Activated CD4-positive, alpha-beta T cell treated with anti-CD3 and anti-CD28 coated beads for 24 hours (primary cell): ENCODE data around the gene ANXA6.
"Not testable (repeated sequence)": the region's sequence is repeated elsewhere in the genome, so short reads cannot be mapped to it uniquely, and the experiment has no call there.

Experiments used
- DNase-seq, 2 donors: peaks; one replicate each; pipeline ENCODE4 v3.0.0-alpha.2; 2020; ENCODE audit warnings: low read depth in 2 of 2

ANXA6 gene

GRCh38 chr5:151181818-151182523 is 24.4 kb upstream of the ANXA6 start:
- no peak for DNase-seq

- DNase-seq: no peak
These were observed 22.7 kb upstream of the ANXA6 start for GRCh38 chr5:151180291-151180690.

DNA sequence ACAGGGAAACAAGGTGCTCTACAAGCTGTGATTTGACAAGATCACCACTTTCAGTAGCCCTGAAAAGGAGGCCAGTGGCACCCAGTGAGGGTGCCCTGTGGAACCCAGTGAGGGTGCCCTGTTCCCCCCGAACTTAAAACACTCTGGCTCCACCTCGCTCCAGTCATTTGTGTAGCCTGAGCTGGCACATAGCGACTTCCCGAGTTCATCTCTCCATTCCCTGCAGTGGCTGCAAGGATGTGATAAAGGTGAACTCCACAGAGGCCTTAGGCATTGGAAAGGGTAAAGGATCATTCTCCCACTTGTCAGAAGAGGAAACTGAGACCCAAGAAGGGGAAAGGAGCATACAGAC is 21.9 kb upstream of the ANXA6 start:
- no peak for DNase-seq

DNA sequence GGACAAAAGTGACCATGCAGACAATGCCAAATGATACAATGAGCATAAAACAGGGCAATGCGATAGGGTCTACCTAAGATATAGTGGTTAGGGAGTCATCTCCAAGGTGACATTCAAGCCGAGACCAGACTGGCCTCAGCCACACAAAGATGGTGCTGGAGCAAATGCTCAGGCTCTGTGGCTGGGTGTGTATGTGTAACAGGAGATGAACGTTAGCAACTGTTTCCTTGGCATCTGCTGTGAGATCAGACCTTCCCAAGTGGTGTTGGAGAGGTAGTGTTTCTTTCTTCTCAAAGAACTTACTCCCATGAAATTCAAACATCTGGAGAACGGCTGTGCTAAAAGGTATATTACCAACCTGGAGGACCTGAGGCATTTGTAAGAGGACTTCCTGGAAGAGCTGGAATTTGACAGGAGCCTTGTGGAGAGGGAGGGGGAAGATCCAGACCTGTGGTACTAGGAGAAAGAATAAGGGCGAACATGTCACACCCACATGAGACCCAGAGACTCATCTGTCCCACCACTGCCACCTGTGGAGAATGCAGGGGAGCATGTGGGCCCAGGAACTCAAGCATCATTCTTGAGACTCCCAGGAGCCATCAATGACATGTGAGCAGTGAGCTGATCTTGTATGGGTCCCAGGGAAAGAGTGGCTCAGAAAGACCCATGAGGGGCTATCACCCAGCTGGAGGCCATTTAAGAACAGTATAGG is 21.4 kb upstream of the ANXA6 start:
- no peak for DNase-seq

- DNase-seq: no peak
These were observed 20.8 kb upstream of the ANXA6 start for GRCh38 chr5:151178372-151178771.

DNA sequence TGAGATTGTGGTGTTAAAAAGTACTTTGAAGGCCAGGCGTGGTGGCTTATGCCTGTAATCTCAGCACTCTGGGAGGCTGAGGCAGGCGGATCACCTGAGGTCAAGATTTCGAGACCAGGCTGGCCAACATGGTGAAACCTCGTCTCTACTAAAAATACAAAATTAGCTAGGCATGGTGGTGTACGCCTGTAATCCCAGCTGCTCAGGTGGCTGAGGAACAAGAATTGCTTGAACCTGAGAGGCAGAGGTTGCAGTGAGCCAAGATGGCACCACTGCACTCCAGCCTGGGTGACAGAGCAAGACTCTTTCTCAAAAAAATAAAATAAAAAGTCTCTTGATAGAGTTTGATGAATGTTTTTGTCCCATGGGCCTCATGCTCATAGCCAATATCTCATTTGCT is 18.7 kb upstream of the ANXA6 start:
- not testable (repeated sequence) for DNase-seq

GRCh38 chr5:151174612-151175101 is 17.1 kb upstream of the ANXA6 start:
- no peak for DNase-seq

DNA sequence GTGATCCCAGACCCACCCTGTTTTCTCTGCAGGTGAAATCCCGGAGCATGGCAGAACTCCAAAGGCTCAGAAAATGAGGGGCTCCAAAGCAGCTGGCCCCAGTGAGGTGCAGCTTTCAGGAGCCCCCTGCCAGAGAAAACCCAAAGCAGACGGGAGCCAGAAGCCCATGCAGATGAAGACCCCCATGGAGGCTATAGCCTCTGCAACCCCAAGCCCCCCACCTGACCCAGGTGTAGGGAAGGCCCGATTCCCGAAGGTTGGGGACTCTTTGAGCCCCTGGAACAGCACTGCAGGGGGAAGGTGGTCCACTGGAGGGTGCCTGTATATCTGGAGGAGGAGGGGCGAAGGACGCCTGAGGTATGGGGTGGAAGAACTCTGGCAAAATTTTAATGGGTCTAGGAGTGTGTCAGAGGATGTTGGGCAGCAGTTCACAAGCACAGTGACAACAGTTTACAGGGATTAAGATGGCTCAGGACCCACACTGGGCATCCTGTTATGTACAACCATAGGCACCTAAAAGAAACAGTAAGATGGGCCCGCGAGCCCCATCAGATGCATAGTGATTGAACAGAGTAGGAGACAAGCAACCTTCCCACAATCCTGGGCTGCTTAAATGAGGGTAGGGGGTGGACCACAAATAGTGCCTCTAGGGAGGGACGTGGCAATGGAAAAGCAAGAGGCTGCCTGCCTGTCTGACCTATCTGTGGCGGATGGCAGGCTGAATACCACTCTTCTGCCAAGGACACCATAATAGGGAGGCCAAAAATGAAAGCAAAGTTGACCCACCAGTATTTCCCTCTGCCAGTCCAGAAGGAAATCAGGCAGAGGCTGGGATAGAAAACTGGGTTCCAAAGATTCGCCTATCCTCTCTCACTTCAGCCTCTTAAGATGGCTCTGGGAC is 16.4 kb upstream of the ANXA6 start:
- no peak for DNase-seq

GRCh38 chr5:151171529-151171928 is 13.9 kb upstream of the ANXA6 start:
- DNase-seq: no peak

DNA sequence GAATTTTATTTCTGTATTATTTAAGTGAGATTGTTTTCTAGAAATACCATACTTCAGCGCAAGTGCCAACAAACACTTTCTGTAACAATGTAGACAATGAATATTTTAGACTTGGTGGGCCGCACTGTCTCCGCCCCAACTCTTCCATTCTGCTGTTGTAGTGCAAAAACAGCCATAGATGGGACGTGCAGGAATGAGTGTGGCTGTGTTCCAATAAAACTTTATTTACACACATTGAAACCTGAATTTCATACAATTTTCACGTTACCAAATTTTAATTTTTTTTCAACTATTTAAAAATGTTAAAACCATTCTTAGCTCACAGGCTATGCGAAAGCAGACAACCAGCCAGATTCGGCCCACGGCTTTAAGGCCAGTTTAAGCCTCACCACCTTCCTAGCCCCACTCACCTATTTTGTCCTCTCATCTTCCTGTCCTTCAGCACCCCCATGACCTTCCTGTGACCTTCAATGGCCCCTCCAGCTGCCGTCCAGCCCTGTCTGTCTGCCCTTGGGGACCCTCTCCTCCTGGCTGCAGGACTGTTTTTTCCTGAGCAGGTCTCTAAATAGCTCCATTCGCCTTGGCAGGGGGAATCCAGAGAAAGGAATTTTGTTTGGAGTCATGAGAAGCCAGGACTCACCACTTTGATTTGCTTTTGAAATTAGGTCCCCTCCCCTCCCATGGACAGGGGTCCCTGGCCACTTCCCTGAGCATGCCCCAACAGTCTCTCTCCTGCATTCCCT is 11.2 kb upstream of the ANXA6 start:
- no peak for DNase-seq

- DNase-seq: no peak
These were observed 9.4 kb upstream of the ANXA6 start for GRCh38 chr5:151167022-151167421.

- peak; percentile 64 to 70 for DNase-seq
These were observed 7.3 kb upstream of the ANXA6 start for GRCh38 chr5:151164687-151165392.

GRCh38 chr5:151162776-151163175 is 5.2 kb upstream of the ANXA6 start:
- DNase-seq: no peak

DNA sequence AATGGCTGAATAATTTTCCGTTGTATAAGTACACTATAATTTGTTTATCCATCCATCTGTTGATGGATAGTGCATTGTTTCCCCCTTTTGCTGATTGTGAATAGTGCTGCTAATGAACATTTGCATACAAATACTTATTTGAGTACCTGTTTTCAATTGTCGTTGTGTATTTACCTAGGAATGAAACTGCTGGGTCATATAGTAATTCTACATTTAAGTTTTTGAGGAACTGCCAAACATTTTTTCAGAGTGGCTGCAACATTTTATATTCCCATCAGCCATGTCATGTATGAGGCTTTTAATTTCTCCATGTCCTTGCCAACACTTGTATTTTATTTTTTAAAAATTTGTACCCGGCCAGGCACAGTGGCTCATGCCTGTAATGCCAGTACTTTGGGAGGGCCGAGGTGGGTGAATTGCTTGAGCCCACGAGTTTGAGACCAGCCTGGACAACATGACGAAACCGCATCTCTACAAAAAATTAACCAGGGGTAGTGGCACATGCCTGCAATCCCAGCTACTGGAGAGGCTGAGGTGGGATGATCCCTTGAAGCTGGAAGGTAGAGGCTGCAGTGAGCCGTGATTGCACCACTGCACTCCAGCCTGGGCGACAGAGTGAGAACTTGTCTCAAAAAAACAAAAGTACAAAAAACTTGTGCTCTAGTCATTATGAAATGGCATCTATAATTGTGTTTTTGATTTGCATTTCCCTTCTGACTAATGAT is 2.2 kb upstream of the ANXA6 start:
- DNase-seq: no peak

- DNase-seq: no peak
These were observed 695 bp upstream of the ANXA6 start for GRCh38 chr5:151158287-151158661.

DNA sequence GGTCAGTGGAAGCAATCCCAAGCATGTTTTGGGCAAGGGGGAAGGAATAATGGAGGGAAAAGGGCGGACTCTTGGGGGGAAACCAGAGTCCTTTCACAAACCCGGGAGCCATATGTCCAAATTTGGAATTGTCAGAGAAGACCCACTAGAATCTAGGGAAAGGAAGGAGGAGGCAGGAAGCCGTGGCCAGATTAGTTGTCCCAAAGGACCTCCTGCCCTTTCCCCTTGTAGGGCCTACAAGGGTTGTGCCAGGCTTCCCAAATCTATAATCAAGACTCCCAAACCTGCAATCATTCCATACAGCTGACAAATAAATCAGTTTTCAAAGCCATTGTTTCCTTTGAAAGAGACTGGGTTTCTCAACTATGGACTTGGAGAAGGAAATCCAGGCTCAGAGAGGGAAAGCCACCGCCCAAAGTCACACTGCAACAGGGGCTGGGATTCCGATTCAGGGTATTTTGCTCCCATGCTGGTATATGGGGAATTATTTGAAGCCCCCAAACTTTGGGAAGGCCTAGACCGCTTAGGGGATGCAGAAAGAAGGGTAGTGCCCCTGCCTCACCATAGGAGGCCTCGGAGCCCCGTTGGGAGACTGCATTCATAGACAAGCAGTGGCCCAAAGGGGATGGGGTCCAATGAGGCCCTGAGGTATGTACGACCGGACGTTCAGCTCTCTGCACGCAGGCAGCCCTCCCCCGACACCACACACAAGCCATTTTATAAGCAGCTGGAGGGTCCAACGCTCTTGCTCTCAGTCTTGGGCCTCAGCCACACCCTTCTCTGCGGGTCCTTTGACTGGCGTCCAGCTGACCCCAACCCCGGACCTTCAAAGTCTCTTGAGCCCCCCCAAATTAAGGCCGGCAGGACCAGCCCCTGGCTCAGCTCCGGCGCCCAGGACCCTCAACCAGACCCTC is 815 bp downstream of the ANXA6 start:
- no peak for DNase-seq

GRCh38 chr5:151155775-151156506 is 1.6 kb downstream of the ANXA6 start:
- DNase-seq: no peak

GRCh38 chr5:151154931-151155774 is 2.4 kb downstream of the ANXA6 start:
- no peak for DNase-seq
